CD4-positive, alpha-beta T cell (primary cell): Measurements from ENCODE around the gene THNSL1. TPM values are rescaled to one million over a fixed set of nuclear protein-coding genes. Genes with fewer than 3 reads are reported as not detected.

ENCODE experiments used
- ATAC-seq: fragments of 200-7000 bp; cut with Tn5 transposase; one replicate; pipeline ENCODE4 v1.10.0; 2022; ENCODE audit warnings: mild to moderate bottlenecking; ENCODE audit not compliant: poor library complexity
- CTCF ChIA-PET: fragments of 350-600 bp; sonication (Branson Sonifier 250); formaldehyde crosslinking; loops from one replicate; lab custom pipeline; 2021; ENCODE audit warnings: antibody characterized with exemption, inconsistent platforms; lab: Charles Lee
- POLR2A ChIA-PET: fragments of 350-600 bp; sonication (Branson Sonifier 250); formaldehyde crosslinking; loops from one replicate; lab custom pipeline; 2021; ENCODE audit warnings: antibody characterized with exemption, inconsistent platforms; lab: Charles Lee
- DNase-seq, 14 experiments: peaks; one replicate each; pipeline ENCODE4 v3.0.0-alpha.2; 2013 to 2020; ENCODE audit warnings: mixed read lengths in 2 of 14
- H3K27ac ChIP-seq, 2 donors: one replicate each; pipeline versions ENCODE4 v1.5.1 to v1.7.0; 2013; ENCODE audit warnings: low read length in 2 of 2, low read depth in 1 of 2, mild to moderate bottlenecking in 1 of 2
- H3K27me3 ChIP-seq, 2 experiments: 1 replicate in 1 of 2; 2 replicates in 1 of 2; pipeline versions ENCODE4 v1.6.1 to v1.7.0; 2013; ENCODE audit warnings: low read length in 2 of 2, control low read depth in 1 of 2, mild to moderate bottlenecking in 1 of 2, moderate library complexity in 1 of 2; ENCODE audit not compliant: insufficient read depth in 2 of 2, control insufficient read depth in 1 of 2
- H3K36me3 ChIP-seq: one replicate; pipeline ENCODE4 v1.6.1; 2013; ENCODE audit warnings: low read length, control low read depth; ENCODE audit not compliant: insufficient read depth
- H3K4me1 ChIP-seq: one replicate; pipeline ENCODE4 v1.6.1; 2013; ENCODE audit warnings: low read length, control low read depth; ENCODE audit not compliant: insufficient read depth
- H3K4me3 ChIP-seq: one replicate; pipeline ENCODE4 v1.5.1; 2013; ENCODE audit warnings: mild to moderate bottlenecking, low read length, moderate library complexity
- H3K9me3 ChIP-seq, 2 experiments: 1 replicate in 1 of 2; 2 replicates in 1 of 2; pipeline versions ENCODE4 v1.6.1 to v1.7.0; 2013; ENCODE audit warnings: low read length in 2 of 2, mild to moderate bottlenecking in 2 of 2, control low read depth in 1 of 2, moderate library complexity in 1 of 2; ENCODE audit not compliant: control insufficient read depth in 1 of 2, insufficient read depth in 1 of 2
- H3K27ac Mint-ChIP-seq: one replicate; pipeline ENCODE4 v1.8.0; 2020; ENCODE audit warnings: mixed read lengths
- H3K27me3 Mint-ChIP-seq: one replicate; pipeline ENCODE4 v1.8.0; 2021; ENCODE audit warnings: mixed read lengths
- H3K36me3 Mint-ChIP-seq: one replicate; pipeline ENCODE4 v1.8.0; 2021; ENCODE audit warnings: low read depth, mixed read lengths
- H3K4me1 Mint-ChIP-seq: one replicate; pipeline ENCODE4 v1.8.0; 2021; ENCODE audit warnings: low read depth, mixed read lengths
- H3K4me3 Mint-ChIP-seq: one replicate; pipeline ENCODE4 v1.8.0; 2020; ENCODE audit warnings: mild to moderate bottlenecking, mixed read lengths
- H3K9me3 Mint-ChIP-seq: one replicate; pipeline ENCODE4 v1.8.0; 2020; ENCODE audit warnings: mixed read lengths
- CTCF ChIP-seq: fragments of 200-600 bp; IDR thresholded peaks from one replicate; pipeline ENCODE4 v1.8.0; 2022; ENCODE audit warnings: antibody characterized with exemption, mild to moderate bottlenecking
- intact Hi-C, 2 experiments: fragments of 100-400 bp; cut with DNase I in 1 of 2; cut with micrococcal nuclease in 1 of 2; formaldehyde crosslinking; loops; one replicate each; pipeline versions ENCODE4 v1.15.1 to v1.9.0; 2023 to 2025; cut with DNase I, micrococcal nuclease
- total RNA-seq, 174 experiments: library from RNA in 2 of 174; stranded (reverse) in 2 of 174; gene quantifications; one replicate each; pipeline ENCODE4 v1.2.3 and lab custom pipeline; 2021 to 2026

THNSL1 gene
- total RNA-seq, 2 experiments from 2014 or later, result 0.31 to 0.52 TPM

GRCh38 chr10:25039531-25039930, 23.1 kb downstream of the THNSL1 start:
- intact Hi-C loops, result no loop called here
- ATAC-seq (no peak), DNase-seq (no peak)
- CTCF ChIA-PET, result no interaction called here
- Histone ChIP-seq H3K27ac (no peak overlapping the region), H3K4me1 (no peaks in the 10 kb centered on the region), H3K9me3 (no peaks in the 10 kb centered on the region), H3K4me3 (no peak overlapping the region), H3K36me3 (no peaks in the 10 kb centered on the region), H3K27me3 (peaks cover 3 to 12% of the 10 kb centered on the region in 2 experiments)
- Mint-ChIP-seq H3K4me1 (no peaks in the 10 kb centered on the region), H3K27me3 (peaks cover 51% of the 10 kb centered on the region), H3K9me3 (no peaks in the 10 kb centered on the region), H3K4me3 (no peak overlapping the region), H3K27ac (no peak overlapping the region), H3K36me3 (no peaks in the 10 kb centered on the region)
- no peak for TF ChIP-seq CTCF
- POLR2A ChIA-PET, result no interaction called here

GRCh38 chr10:25046641-25047040, 30.2 kb downstream of the THNSL1 start:
- intact Hi-C loops, result no loop called here
- no peaks in the 10 kb centered on the region for H3K4me1 ChIP-seq
- H3K27ac Mint-ChIP-seq, result no peak overlapping the region
- no peak overlapping the region for H3K4me3 ChIP-seq
- ATAC-seq (no peak), DNase-seq (no peak)
- H3K9me3 ChIP-seq, result no peaks in the 10 kb centered on the region
- no peaks in the 10 kb centered on the region for H3K36me3 ChIP-seq
- H3K27me3 Mint-ChIP-seq, result peaks cover 44% of the 10 kb centered on the region
- no peak overlapping the region for H3K4me3 Mint-ChIP-seq
- peaks cover 4 to 6% of the 10 kb centered on the region in 2 experiments for H3K27me3 ChIP-seq
- CTCF ChIA-PET, result no interaction called here
- H3K27ac ChIP-seq, result no peak overlapping the region
- H3K9me3 Mint-ChIP-seq, result no peaks in the 10 kb centered on the region
- H3K4me1 Mint-ChIP-seq, result no peaks in the 10 kb centered on the region
- POLR2A ChIA-PET, result no interaction called here
- no peak for TF ChIP-seq CTCF
- no peaks in the 10 kb centered on the region for H3K36me3 Mint-ChIP-seq

GRCh38 chr10:25047088-25047487, 30.7 kb downstream of the THNSL1 start:
- H3K36me3 Mint-ChIP-seq, result no peaks in the 10 kb centered on the region
- ChIA-PET CTCF (no interaction called here), POLR2A (no interaction called here)
- no peaks in the 10 kb centered on the region for H3K4me1 Mint-ChIP-seq
- Histone ChIP-seq H3K4me1 (no peaks in the 10 kb centered on the region), H3K27me3 (peaks cover 4 to 6% of the 10 kb centered on the region in 2 experiments), H3K4me3 (no peak overlapping the region), H3K27ac (no peak overlapping the region), H3K36me3 (no peaks in the 10 kb centered on the region), H3K9me3 (no peaks in the 10 kb centered on the region)
- H3K27me3 Mint-ChIP-seq, result peaks cover 44% of the 10 kb centered on the region
- ATAC-seq (no peak), DNase-seq (no peak)
- TF ChIP-seq CTCF, result no peak
- H3K27ac Mint-ChIP-seq, result no peak overlapping the region
- no peaks in the 10 kb centered on the region for H3K9me3 Mint-ChIP-seq
- no peak overlapping the region for H3K4me3 Mint-ChIP-seq
- intact Hi-C loops, result no loop called here
